Measurements from ENCODE around the gene ARMS2. TPM values are rescaled to one million over a fixed set of nuclear protein-coding genes. Genes with fewer than 3 reads are reported as not detected.
A peak's percentile ranks its signal among the peaks of the same experiment; 100 is the strongest.

The ARMS2 gene
- total RNA-seq, 2 donors from 2014 or later, result not detected

DNA sequence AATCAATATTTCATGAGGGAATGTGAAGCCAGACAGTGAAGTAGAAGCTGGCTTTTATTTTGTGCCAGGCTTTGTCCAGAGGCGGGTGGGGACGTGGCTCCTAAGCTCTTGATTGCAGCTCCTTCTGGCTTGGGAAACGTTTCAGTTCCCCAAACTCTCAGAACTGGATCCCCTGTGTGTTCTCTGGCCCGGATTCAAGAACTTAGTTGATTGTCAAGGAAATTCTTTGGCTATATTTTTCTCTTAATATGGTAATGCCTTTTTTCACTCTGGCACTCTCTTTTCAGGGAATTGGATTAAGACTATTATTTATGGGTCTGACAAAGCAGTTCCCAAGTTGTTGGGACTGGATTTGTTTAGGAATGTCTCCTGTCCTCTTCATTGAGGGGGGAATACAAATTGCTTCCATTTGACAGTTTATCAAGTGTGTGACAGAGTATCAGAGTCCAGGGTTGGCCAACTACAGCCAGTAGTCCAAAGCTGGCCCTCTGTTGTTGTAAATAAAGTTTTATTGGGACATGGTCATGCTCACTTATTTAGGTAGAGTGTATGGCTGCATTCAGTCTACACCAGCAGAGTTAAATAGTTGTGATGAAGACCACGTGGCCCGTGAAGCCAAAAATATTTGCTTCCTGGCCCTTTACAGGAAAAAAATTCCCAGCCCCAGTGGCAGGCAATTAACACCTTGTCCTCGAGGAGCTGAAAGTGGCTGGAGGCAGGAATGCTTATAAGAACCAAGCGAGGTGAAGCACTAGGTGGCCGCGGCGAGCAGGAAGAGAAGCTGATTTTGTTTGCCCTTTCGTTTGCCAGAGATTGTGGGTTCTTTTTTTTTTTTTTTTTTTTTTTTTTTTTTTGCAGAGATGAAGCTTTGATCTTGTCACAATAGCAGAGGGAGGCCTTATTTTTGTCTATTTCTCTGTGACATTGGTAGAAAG is 41.2 kb downstream of the ARMS2 start:
- H3K27ac ChIP-seq, result no peak overlapping the region
- no peak overlapping the region for H3K4me3 ChIP-seq
- no peaks in the 10 kb centered on the region for H3K9me3 ChIP-seq
- H3K4me1 ChIP-seq, result no peaks in the 10 kb centered on the region
- TF ChIP-seq, protein P1, sequence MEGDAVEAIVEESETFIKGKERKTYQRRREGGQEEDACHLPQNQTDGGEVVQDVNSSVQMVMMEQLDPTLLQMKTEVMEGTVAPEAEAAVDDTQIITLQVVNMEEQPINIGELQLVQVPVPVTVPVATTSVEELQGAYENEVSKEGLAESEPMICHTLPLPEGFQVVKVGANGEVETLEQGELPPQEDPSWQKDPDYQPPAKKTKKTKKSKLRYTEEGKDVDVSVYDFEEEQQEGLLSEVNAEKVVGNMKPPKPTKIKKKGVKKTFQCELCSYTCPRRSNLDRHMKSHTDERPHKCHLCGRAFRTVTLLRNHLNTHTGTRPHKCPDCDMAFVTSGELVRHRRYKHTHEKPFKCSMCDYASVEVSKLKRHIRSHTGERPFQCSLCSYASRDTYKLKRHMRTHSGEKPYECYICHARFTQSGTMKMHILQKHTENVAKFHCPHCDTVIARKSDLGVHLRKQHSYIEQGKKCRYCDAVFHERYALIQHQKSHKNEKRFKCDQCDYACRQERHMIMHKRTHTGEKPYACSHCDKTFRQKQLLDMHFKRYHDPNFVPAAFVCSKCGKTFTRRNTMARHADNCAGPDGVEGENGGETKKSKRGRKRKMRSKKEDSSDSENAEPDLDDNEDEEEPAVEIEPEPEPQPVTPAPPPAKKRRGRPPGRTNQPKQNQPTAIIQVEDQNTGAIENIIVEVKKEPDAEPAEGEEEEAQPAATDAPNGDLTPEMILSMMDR (IDR thresholded peaks at IDR 0.05), result no peak
- intact Hi-C loops (cut with DNase I), result no loop called here
- H3K36me3 ChIP-seq, result no peaks in the 10 kb centered on the region
- H3K9ac ChIP-seq (ENCODE audit: low read depth in 2 of 2, low read length in 2 of 2), result no peak overlapping the region
- no peak for DNase-seq
- no peaks in the 10 kb centered on the region for H3K27me3 ChIP-seq

DNA sequence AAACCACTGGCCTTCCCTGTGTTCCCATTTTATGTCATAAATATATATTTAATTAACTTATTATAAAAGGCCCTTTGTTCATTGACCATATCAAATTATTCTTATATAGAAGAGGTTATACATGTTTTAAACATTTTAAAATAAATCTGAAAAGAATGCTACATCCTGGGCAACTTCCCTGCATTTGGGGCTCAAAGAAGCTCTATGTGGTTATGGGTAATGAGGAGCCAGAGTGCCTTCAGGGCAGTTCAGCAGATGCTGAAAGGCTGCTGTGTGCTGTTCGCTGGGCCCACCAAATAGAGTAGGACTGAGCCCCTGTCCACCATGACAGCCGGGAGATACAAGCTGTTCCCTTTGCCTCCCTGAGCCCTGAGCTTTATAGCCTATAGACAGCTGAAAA is 42.8 kb downstream of the ARMS2 start:
- DNase-seq, result no peak
- H3K4me1 ChIP-seq, result no peaks in the 10 kb centered on the region
- H3K27me3 ChIP-seq, result no peaks in the 10 kb centered on the region
- no peaks in the 10 kb centered on the region for H3K9me3 ChIP-seq
- no peak overlapping the region for H3K4me3 ChIP-seq
- TF ChIP-seq, protein P1 (IDR thresholded peaks at IDR 0.05), result no peak
- no peak overlapping the region for H3K27ac ChIP-seq
- intact Hi-C loops (cut with DNase I), result no loop called here
- H3K36me3 ChIP-seq, result no peaks in the 10 kb centered on the region
- no peak overlapping the region for H3K9ac ChIP-seq (ENCODE audit: low read depth in 2 of 2, low read length in 2 of 2)

DNA sequence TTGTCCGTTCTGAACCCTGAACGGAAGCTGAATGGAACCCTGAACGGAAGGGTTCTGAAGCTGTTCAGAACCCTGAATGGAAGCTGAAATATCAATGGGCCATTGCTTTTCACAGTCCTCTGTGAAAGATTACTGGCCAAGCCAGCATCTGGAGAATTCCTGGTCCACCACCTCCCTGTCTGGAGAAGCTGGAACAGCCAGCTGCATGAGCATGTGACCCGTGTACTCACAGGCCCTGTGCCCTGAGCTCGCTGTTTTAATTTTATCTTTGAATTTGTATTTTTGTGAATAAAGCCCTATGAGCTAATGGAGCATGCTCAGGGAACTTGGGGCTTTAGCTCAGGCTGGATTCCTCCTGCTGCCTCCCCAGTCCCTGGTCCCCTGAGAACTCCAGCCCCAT is 44.1 kb downstream of the ARMS2 start:
- Histone ChIP-seq H3K36me3 (no peaks in the 10 kb centered on the region), H3K27me3 (no peaks in the 10 kb centered on the region), H3K27ac (no peak overlapping the region), H3K4me3 (no peak overlapping the region), H3K4me1 (no peaks in the 10 kb centered on the region), H3K9ac (ENCODE audit: low read depth in 2 of 2, low read length in 2 of 2) (no peak overlapping the region), H3K9me3 (no peaks in the 10 kb centered on the region)
- no peak for DNase-seq
- intact Hi-C loops (cut with DNase I), result no loop called here
- TF ChIP-seq, protein P1 (IDR thresholded peaks at IDR 0.05), result no peak

DNA sequence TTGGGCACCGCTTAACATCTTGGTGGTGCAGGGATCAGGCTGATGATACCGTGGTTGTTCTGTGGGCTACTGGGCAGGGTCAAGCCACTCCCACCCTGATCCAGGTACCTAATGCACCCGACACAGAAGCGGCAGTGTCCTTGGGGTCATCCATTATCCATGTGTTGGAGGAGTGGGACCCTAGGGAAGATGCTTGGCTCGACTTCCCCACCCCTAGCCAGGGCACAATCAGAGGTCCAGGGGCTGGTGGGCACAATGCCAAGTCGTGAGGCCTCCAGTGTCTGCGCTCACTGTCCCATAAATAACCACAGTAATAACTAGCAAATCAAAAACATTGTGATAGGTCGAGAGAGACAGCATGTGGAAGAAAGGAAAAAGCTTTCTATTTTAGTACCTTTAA is 44.6 kb downstream of the ARMS2 start:
- Histone ChIP-seq H3K4me3 (no peak overlapping the region), H3K27ac (no peak overlapping the region), H3K4me1 (no peaks in the 10 kb centered on the region), H3K9me3 (no peaks in the 10 kb centered on the region), H3K36me3 (no peaks in the 10 kb centered on the region), H3K9ac (ENCODE audit: low read depth in 2 of 2, low read length in 2 of 2) (no peak overlapping the region), H3K27me3 (no peaks in the 10 kb centered on the region)
- no peak for DNase-seq
- intact Hi-C loops (cut with DNase I), result no loop called here
- TF ChIP-seq, protein P1 (IDR thresholded peaks at IDR 0.05), result no peak

DNA sequence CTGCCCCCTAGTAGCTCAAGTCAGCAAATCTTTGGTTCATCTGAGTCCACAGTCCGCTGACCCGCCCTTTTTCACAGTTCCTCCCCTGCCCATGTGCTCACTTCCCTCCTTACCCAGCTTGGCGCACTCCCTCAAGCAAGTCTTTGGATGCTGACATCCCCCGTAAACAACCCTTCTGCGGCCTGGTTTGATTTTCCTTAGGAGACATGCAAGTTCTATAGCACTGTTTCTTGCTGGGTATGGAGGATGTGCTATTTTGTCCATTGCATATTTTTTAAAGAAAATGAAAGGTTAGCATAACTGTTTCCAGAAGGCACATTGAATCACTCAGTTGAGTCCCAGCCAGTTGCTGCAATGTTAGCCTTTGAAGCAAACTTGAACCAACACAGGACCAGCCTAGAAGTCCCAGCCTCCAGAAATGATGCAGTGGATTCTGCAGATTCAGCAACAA is 45.1 kb downstream of the ARMS2 start:
- Histone ChIP-seq H3K9ac (ENCODE audit: low read depth in 2 of 2, low read length in 2 of 2) (no peak overlapping the region), H3K4me3 (no peak overlapping the region), H3K36me3 (no peaks in the 10 kb centered on the region), H3K27ac (no peak overlapping the region), H3K4me1 (no peaks in the 10 kb centered on the region), H3K9me3 (no peaks in the 10 kb centered on the region), H3K27me3 (no peaks in the 10 kb centered on the region)
- intact Hi-C loops (cut with DNase I), result no loop called here
- DNase-seq, result peak; percentile 42
- TF ChIP-seq, protein P1 (IDR thresholded peaks at IDR 0.05), result no peak

All from colonic mucosa (tissue), 4 donors.